Lower lobe of right lung (tissue), 2 donors: ENCODE data around the gene ANXA10. TPM values are rescaled to one million over a fixed set of nuclear protein-coding genes. Genes with fewer than 3 reads are reported as not detected.

ENCODE experiments used
- ATAC-seq, 2 donors: fragments of 200-7000 bp; cut with Tn5 transposase; one replicate each; pipeline ENCODE4 v1.9.1; 2020 to 2022; ENCODE audit warnings: mild to moderate bottlenecking in 2 of 2, moderate library complexity in 2 of 2
- DNase-seq: peaks from one replicate; pipeline ENCODE4 v3.0.0-alpha.2; 2020
- H3K27ac ChIP-seq: fragments of 200-600 bp; one replicate; pipeline ENCODE4 v1.8.0; 2022
- H3K27me3 ChIP-seq: fragments of 200-600 bp; one replicate; pipeline ENCODE4 v1.8.0; 2022; ENCODE audit warnings: low read depth
- H3K36me3 ChIP-seq: fragments of 200-600 bp; one replicate; pipeline ENCODE4 v1.8.0; 2022; ENCODE audit warnings: mild to moderate bottlenecking
- H3K4me1 ChIP-seq: fragments of 200-600 bp; one replicate; pipeline ENCODE4 v1.8.0; 2022
- H3K4me3 ChIP-seq: fragments of 200-600 bp; one replicate; pipeline ENCODE4 v1.8.0; 2022; ENCODE audit warnings: mild to moderate bottlenecking
- H3K9me3 ChIP-seq: fragments of 200-600 bp; one replicate; pipeline ENCODE4 v1.8.0; 2022
- CTCF ChIP-seq: fragments of 200-600 bp; IDR thresholded peaks from one replicate; pipeline ENCODE4 v1.8.0; 2022; ENCODE audit warnings: antibody characterized with exemption, mild to moderate bottlenecking
- intact Hi-C: fragments of 100-400 bp; cut with DNase I; formaldehyde crosslinking; loops from one replicate; pipeline ENCODE4 v1.11.0; 2022
- total RNA-seq: library from RNA; stranded (reverse); fragmentation: NEBNext Ultra II Directional; extraction: Animal tissue kit (Norgen Biotek cat#: 25700); gene quantifications from one replicate; pipeline ENCODE4 v1.2.1, GENCODE V29; 2021
- donor health status: DM: no; HTN: yes; CAD: no; lungs with severe emphysema.

Gene ANXA10
- total RNA-seq, 1 donor from 2014 or later = not detected

GRCh38 chr4:168076989-168077725 is 15.2 kb upstream of the ANXA10 start:
- DNase-seq (no peak), ATAC-seq (peak in 1 of 2 donors; percentile 59)
- Histone ChIP-seq H3K4me1 (no peaks in the 10 kb centered on the region), H3K27me3 (no peaks in the 10 kb centered on the region), H3K4me3 (no peak overlapping the region), H3K27ac (no peak overlapping the region), H3K36me3 (no peaks in the 10 kb centered on the region), H3K9me3 (no peaks in the 10 kb centered on the region)
- intact Hi-C loops = no loop called here
- peak; percentile 76 for TF ChIP-seq CTCF

DNA sequence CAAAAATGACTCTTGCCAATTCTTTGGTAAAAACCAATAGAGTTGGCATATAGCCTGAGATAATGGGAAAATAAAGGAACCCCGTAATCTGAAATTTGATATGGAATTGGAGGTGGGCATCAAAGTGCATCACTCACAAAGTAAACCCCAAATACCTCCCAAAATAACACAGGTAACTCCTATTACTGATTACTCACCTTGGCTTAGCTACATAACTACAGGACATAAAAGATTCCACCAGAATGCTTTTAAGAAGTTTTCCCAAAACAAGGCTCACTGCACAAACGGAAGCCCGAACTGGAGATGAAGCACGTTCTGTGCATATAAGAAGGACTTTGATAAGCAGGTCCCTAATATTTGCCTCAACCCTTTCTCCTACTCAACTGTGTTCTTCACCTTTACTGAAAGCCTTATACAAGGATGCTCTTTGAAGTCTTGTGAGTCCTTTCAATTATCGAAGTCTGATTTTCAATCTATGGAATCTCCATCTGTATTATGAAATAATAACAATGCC is 14.6 kb upstream of the ANXA10 start:
- H3K4me3 ChIP-seq = no peak overlapping the region
- H3K9me3 ChIP-seq = no peaks in the 10 kb centered on the region
- intact Hi-C loops = no loop called here
- DNase-seq = no peak
- H3K36me3 ChIP-seq = no peaks in the 10 kb centered on the region
- H3K27me3 ChIP-seq = no peaks in the 10 kb centered on the region
- H3K27ac ChIP-seq = no peak overlapping the region
- TF ChIP-seq CTCF = no peak
- no peak for ATAC-seq
- no peaks in the 10 kb centered on the region for H3K4me1 ChIP-seq

- no peak for ATAC-seq
- H3K9me3 ChIP-seq = peaks cover 3% of the 10 kb centered on the region
- H3K4me1 ChIP-seq = no peaks in the 10 kb centered on the region
- no peak for DNase-seq
- H3K27me3 ChIP-seq = no peaks in the 10 kb centered on the region
- intact Hi-C loops = no loop called here
- TF ChIP-seq CTCF = no peak
- H3K36me3 ChIP-seq = no peaks in the 10 kb centered on the region
- H3K27ac ChIP-seq = no peak overlapping the region
- H3K4me3 ChIP-seq = no peak overlapping the region
These were observed 10.0 kb upstream of the ANXA10 start for GRCh38 chr4:168082379-168082778.

DNA sequence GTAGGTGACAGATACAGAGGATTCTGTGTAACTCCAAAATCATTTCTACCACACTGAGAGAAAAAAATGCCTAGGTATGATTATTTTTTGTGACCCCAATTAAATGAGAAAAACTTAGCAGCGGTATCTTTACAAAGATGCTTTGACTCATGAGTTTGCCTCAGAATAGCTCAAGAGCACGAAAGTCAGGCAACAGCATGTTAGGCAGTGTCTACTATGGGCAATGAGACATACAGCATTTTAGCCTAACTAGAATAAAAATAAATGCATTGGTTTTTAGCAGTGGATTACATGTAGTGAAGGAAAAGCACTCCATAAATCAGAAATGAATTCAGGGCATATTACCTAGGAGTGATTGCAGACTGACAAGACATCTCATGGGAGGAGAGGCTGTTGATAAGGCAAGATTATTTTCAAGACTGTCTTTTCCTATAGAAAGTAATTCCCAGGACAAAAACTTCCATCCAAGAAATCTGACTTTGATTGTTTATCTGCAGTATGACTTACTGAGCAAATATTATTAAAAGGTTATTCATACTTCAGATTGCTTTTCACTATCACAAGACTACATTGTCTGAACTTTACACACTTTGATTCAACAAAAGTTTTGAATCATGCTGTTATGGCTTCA is 3.6 kb downstream of the ANXA10 start:
- no peak for ATAC-seq
- no peaks in the 10 kb centered on the region for H3K4me1 ChIP-seq
- no peak for TF ChIP-seq CTCF
- H3K9me3 ChIP-seq = no peaks in the 10 kb centered on the region
- H3K27me3 ChIP-seq = no peaks in the 10 kb centered on the region
- H3K27ac ChIP-seq = no peak overlapping the region
- intact Hi-C loops = no loop called here
- no peak for DNase-seq
- H3K4me3 ChIP-seq = no peak overlapping the region
- no peaks in the 10 kb centered on the region for H3K36me3 ChIP-seq

GRCh38 chr4:168096407-168096784 is 4.1 kb downstream of the ANXA10 start:
- Histone ChIP-seq H3K36me3 (no peaks in the 10 kb centered on the region), H3K27ac (no peak overlapping the region), H3K27me3 (no peaks in the 10 kb centered on the region), H3K4me1 (no peaks in the 10 kb centered on the region), H3K4me3 (no peak overlapping the region), H3K9me3 (no peaks in the 10 kb centered on the region)
- DNase-seq (no peak), ATAC-seq (no peak)
- intact Hi-C loops = no loop called here
- no peak for TF ChIP-seq CTCF
